Stimulated activated CD4-positive, alpha-beta T cell treated with anti-CD3 and anti-CD28 coated beads, Interleukin-12 subunit alpha, Interleukin-12 subunit beta, amount 100 ng/mL, for 48 hours (primary cell): Measurements from ENCODE around the gene GPR55.

Experiments used
- DNase-seq, 3 donors: peaks; one replicate each; pipeline ENCODE4 v3.0.0-alpha.2; 2020; ENCODE audit warnings: low read depth in 2 of 3, low spot score in 1 of 3

Gene GPR55

DNA sequence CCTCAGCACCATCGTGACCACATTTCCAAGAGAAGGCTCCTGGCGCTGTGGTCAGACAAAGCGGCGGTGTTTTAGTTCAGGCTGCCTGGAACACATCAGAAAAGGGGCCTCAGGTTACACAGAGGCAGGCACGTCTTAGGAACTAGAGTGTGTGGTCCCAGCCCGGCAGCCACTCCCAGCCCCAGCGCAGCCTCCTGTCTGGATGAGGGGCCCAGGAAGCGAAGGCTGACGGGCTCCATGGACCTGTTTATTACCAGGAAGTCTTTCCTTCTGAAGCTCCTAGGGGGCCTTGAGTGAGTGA, 10.0 kb upstream of the GPR55 start:
- DNase-seq, result no peak

GRCh38 chr2:230934231-230935129, 9.4 kb upstream of the GPR55 start:
- no peak for DNase-seq

DNA sequence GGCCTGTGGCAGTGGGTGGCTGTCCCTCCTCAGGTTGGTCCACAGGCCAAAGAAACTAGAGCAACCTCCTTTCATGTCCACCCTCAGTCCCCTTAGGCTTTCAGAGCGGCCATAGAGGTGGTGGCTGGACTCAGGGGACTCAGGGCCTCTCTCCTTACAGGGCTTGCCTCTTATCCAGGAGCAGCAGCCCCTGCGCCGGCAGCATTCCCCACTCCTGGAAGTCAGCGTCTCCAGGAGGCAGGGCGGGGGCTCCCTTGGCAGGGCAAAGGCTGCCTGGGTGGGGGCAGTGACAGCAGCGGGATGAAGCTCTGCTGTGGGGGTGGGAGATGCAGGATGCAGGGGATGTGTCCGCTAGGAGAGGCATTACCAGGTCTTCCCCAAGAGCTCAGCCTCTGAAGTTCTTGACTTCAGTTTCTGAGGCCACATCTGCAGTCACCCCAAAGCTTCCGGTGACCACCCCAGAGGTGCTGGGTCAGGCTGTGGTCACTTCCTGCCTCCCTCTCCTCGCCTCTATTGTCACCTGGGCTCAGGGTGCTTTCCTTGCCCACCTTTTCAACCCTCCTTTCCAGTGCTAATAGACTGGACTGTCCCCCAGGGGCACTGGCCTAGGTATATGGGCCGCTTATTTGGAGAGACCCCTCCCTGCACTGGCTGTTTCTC, 8.6 kb upstream of the GPR55 start:
- no peak for DNase-seq

DNA sequence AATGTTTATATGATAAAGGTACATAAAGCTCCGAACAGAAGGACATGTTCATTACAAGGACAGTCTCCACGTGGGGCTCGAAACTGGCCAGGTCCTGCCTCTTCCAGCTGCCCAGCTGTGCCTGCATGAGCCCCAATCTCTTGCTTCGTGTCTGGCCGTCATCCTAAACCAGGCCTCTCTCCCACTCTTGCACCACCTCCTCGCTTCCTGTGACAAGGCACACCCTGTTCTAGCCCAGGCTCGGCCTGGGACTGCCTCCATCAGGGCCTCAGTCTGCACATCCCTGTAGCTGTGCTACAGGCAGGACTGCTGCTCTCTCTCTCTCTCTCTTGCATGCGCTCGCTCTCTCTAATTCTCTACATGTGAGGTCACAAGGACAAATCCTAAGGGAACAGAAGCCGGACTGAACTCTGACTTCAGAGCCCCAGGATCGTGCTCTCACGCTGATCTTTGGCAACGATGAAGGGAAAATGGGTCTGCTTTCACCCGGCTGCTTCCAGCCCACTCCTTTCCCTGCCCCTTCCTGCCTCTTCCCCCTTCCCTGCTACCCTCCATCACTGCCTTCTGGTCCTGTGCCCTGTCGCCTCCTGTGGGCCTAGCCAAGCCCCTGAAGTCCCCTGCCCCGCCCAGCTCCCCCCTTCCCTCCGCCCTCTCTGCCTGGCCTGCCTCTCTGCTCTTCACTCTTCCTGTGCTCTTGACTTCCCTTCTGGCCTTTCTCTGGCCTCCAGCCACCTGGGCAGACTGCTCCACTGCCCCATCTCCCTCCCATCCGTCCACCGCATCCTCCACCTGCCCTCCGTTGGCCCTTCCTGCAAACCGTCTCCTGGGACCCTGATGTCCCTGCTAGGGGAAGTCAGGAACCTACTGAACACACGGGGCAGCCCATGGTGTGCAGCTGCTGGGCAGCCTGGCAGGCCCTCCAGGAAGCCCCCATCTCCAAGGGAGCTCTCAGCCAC, 7.8 kb upstream of the GPR55 start:
- no peak for DNase-seq

- DNase-seq, result no peak
Observed at GRCh38 chr2:230931556-230932231, 6.7 kb upstream of the GPR55 start.

DNA sequence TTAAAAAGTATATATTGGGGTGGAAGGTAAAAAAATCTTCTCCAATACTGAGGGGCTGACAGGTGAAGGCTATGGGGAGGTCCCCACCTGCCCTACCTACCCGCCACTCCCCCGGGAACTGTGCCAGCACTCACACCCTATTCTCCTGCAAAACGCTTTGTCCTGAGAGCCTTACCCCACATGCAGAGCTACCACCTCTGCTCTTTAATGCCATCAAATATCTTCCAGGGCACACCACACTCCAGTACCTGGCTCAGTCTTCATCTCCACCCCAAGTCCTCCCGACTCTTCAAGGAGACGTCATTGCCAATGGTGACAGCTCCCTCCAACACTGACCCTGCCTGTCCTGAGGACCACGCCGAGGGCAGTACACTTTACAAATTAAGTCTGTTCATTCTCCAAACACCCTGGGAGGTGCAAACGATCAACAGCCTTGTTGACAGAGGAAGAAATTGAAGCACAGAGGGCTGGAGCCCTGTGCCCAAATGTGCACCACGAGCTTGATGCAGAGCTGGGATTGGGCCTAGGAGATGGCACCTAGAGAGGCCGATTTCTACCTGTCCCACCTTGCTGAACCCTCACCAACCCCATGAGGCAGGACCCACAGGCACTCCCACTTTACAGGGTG, 6.0 kb upstream of the GPR55 start:
- DNase-seq, result no peak

- no peak for DNase-seq
Observed at GRCh38 chr2:230930149-230930780, 5.2 kb upstream of the GPR55 start.

- no peak for DNase-seq
Observed at GRCh38 chr2:230929381-230930148, 4.5 kb upstream of the GPR55 start.

- no peak for DNase-seq
Observed at GRCh38 chr2:230928701-230929380, 3.8 kb upstream of the GPR55 start.

GRCh38 chr2:230927711-230928341, 2.8 kb upstream of the GPR55 start:
- DNase-seq, result no peak

GRCh38 chr2:230925879-230926765, 1.1 kb upstream of the GPR55 start:
- peak in 1 of 3 donors; percentile 54 for DNase-seq

DNA sequence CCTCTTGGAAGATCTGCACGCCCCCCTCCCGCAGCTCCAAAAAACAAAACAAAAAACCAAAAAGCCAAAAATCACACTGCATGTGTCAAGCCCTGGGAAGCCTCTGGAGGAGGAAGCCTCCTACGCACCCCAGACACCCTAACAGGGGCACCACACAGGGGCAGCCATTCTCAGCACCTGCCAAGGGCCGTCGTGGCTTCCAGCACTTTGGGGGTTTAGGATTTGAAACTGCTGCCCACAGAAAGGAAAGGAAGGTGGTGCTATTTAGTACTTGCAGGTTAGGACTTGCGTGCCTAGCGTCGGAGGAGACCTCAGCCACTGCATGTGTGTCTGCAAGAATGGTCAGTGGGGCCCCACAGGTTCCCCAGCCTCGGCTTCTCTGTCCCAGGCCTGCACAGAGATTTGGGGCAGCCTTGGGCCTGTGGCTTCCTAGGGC, 419 bp upstream of the GPR55 start:
- DNase-seq, result no peak

DNA sequence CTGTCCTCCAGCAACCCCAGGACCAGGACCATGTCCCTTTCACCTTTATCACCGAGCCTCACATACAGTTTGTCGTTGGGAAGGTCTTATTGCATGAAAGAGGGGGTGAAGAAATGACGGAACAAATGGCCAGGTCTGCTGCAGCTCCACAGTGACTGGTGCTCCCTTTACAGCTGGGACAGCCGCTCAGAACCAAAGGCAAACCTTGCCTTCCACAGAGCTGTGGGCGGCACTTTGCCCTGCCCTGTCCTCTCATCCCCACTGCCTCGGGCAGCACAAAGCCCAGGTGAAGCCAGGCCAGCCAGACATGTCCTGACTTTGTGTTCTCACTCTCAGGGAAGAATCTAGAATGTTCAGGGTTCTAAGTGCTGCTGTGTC, 961 bp downstream of the GPR55 start:
- no peak for DNase-seq

GRCh38 chr2:230922951-230923717, 1.9 kb downstream of the GPR55 start:
- no peak for DNase-seq

- DNase-seq, result no peak
Observed at GRCh38 chr2:230921806-230922595, 3.0 kb downstream of the GPR55 start.

DNA sequence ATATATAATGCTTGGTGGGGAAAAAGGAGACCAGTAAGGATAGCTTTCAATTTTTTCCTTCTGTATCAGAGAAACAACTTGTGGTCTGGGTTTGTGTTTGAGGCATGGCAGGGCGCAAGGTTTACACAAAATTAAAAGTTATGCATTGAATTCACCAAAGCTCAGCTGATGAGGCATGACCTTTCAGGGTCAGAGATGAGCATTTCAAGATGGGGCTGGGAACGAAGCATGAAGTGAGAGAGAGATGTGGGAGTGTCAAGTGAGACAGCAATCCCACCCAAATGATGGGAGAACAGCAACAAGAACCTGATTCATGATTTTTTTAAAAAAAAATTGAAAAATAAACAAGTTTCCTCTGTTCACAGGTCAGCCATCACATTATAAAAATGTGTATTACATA, 4.9 kb downstream of the GPR55 start:
- no peak for DNase-seq
